SJSA1 (cell line): Measurements from ENCODE around the gene SEC23IP. TPM values are rescaled to one million over a fixed set of nuclear protein-coding genes. Genes with fewer than 3 reads are reported as not detected.
"Not testable (repeated sequence)": the region's sequence is repeated elsewhere in the genome, so short reads cannot be mapped to it uniquely, and the experiment has no call there.

Experiments used
- DNase-seq, 2 experiments: peaks; one replicate each; pipeline ENCODE4 v3.0.0-alpha.2; 2015 to 2020; ENCODE audit warnings: low spot score in 2 of 2, low read depth in 1 of 2
- H3K27ac ChIP-seq: fragments of 250-450 bp; sonication (Bioruptor Pico); 2 replicates; pipeline ENCODE4 v1.5.1; 2020; ENCODE audit warnings: mild to moderate bottlenecking, moderate library complexity
- H3K27me3 ChIP-seq: fragments of 250-450 bp; sonication (Bioruptor Pico); replicated peaks from 2 replicates; pipeline ENCODE4 v1.5.1; 2020; ENCODE audit warnings: mild to moderate bottlenecking, moderate library complexity
- H3K36me3 ChIP-seq: fragments of 250-450 bp; sonication (Bioruptor Pico); 2 replicates; pipeline ENCODE4 v1.5.1; 2020; ENCODE audit warnings: mild to moderate bottlenecking
- H3K4me1 ChIP-seq: fragments of 250-450 bp; sonication (Bioruptor Pico); replicated peaks from 2 replicates; pipeline ENCODE4 v1.6.1; 2021; ENCODE audit warnings: mild to moderate bottlenecking
- H3K4me3 ChIP-seq: fragments of 250-450 bp; sonication (Bioruptor Pico); 2 replicates; pipeline ENCODE4 v1.5.1; 2020; ENCODE audit warnings: mild to moderate bottlenecking
- H3K9me3 ChIP-seq: fragments of 250-450 bp; sonication (Bioruptor Pico); replicated peaks from 2 replicates; pipeline ENCODE4 v1.5.1; 2020; ENCODE audit warnings: mild to moderate bottlenecking
- total RNA-seq: library from RNA; depleted of rRNA; stranded (reverse); fragments of >200 nt; shearing (Covaris generic); gene quantifications from 2 replicates; pipeline ENCODE4 v1.2.3, GENCODE V29; 2014

Gene SEC23IP
- total RNA-seq, 1 experiment from 2014 or later: 30.3 TPM

DNA sequence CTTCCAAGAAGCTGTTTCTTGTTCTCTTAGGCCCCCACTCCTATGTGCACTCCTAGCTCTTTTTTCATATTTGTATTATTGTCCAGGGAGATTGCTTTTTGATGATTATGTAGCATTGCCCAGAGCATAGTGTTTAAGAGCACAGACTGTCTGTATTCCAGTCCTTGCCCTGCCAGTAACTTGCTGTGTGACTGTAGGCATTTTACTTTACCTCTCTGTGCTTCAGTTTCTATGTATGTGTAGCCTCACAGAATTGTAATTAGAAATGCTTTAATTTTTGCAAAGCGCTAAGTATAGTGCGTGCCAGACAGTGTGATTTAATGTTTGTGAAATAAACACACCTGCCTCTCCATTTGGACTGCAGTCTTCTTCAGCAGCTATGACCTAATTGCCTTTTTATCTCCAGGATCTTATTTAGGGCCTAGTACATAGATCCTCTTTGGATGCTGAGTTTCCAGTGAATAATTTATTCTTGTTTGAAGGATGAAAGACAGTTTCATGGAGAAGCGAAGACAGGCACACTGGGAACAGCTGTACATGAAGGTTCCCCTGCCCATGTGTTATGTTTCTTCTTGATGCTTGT lies 1.4 kb downstream of the SEC23IP start:
- H3K27ac ChIP-seq: no peak overlapping the region
- no peak for DNase-seq
- peak overlapping the region; percentile 58; the same call in 1 of the 2 replicates for H3K4me3 ChIP-seq
- H3K4me1 ChIP-seq: peaks cover 23% of the 10 kb centered on the region
- H3K9me3 ChIP-seq: 0 out of 2 replicates have a peak, but pooled peaks cover 4% of the 10 kb centered on the region
- peaks cover 35% of the 10 kb centered on the region for H3K36me3 ChIP-seq
- no peaks in the 10 kb centered on the region for H3K27me3 ChIP-seq

- Histone ChIP-seq H3K4me3 (no peak overlapping the region), H3K27me3 (no peaks in the 10 kb centered on the region), H3K4me1 (peaks cover 23% of the 10 kb centered on the region), H3K36me3 (peaks cover 37% of the 10 kb centered on the region), H3K9me3 (no peaks in the 10 kb centered on the region), H3K27ac (no peak overlapping the region)
- DNase-seq: no peak
Measured at GRCh38 chr10:119896061-119896655, 3.6 kb downstream of the SEC23IP start.

- peaks cover 43% of the 10 kb centered on the region for H3K36me3 ChIP-seq
- H3K27me3 ChIP-seq: no peaks in the 10 kb centered on the region
- H3K9me3 ChIP-seq: no peaks in the 10 kb centered on the region
- DNase-seq: no peak
- no peak overlapping the region for H3K27ac ChIP-seq
- peaks cover 18% of the 10 kb centered on the region for H3K4me1 ChIP-seq
- no peak overlapping the region for H3K4me3 ChIP-seq
Measured at GRCh38 chr10:119896937-119897770, 4.6 kb downstream of the SEC23IP start.

DNA sequence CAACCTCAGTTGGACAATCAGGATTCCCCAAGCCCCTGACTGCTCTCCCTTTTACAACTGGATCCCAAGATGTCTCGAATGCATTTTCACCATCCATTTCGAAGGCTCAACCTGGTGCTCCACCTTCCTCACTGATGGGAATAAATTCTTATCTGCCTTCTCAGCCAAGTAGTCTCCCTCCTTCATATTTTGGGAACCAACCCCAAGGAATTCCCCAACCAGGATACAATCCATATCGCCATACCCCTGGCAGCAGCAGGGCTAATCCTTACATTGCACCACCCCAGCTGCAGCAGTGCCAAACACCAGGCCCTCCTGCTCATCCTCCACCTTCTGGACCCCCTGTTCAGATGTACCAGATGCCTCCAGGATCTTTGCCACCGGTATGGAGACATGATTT lies 6.0 kb downstream of the SEC23IP start:
- DNase-seq: no peak
- Histone ChIP-seq H3K4me3 (no peak overlapping the region), H3K4me1 (peaks cover 17% of the 10 kb centered on the region), H3K27me3 (no peaks in the 10 kb centered on the region), H3K27ac (no peak overlapping the region), H3K36me3 (peaks cover 57% of the 10 kb centered on the region), H3K9me3 (no peaks in the 10 kb centered on the region)

- Histone ChIP-seq H3K4me1 (no peaks in the 10 kb centered on the region), H3K27ac (no peak overlapping the region), H3K36me3 (peaks cover 68% of the 10 kb centered on the region), H3K27me3 (no peaks in the 10 kb centered on the region), H3K9me3 (no peaks in the 10 kb centered on the region), H3K4me3 (no peak overlapping the region)
- no peak for DNase-seq
Measured at GRCh38 chr10:119903946-119904666, 11.6 kb downstream of the SEC23IP start.

DNA sequence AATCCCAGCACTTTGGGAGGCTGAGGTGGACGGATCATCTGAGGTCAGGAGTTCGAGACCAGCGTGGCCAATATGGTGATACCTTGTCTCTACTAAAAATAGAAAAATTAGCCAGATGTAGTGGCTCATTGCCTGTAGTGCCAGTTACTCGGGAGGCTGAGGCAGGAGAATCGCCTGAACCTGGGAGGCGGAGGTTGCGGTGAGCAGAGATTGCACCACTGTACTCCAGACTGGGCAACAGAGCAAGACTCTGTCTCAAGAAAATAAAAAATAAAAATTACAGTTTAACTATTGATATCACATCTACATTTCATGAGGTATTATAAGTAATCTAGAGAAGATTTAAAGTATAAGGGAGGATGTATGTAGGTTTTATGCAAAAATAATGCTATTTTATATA lies 15.2 kb downstream of the SEC23IP start:
- not testable (repeated sequence) for H3K27ac ChIP-seq

GRCh38 chr10:119908166-119908565 lies 15.6 kb downstream of the SEC23IP start:
- no peaks in the 10 kb centered on the region for H3K9me3 ChIP-seq
- peaks cover 87% of the 10 kb centered on the region for H3K36me3 ChIP-seq
- DNase-seq: no peak
- H3K27ac ChIP-seq: no peak overlapping the region
- H3K4me3 ChIP-seq: no peak overlapping the region
- no peaks in the 10 kb centered on the region for H3K27me3 ChIP-seq
- no peaks in the 10 kb centered on the region for H3K4me1 ChIP-seq

More for the DNA sequence above, 15.2 kb downstream of the SEC23IP start:
- H3K36me3 ChIP-seq: peaks cover 87% of the 10 kb centered on the region
- not testable (repeated sequence) for DNase-seq, H3K4me3 ChIP-seq, H3K27me3 ChIP-seq, H3K4me1 ChIP-seq, H3K9me3 ChIP-seq

GRCh38 chr10:119910689-119911088 lies 18.2 kb downstream of the SEC23IP start:
- no peak for DNase-seq
- peaks cover 76% of the 10 kb centered on the region for H3K36me3 ChIP-seq
- H3K4me1 ChIP-seq: no peaks in the 10 kb centered on the region
- H3K27ac ChIP-seq: no peak overlapping the region
- no peak overlapping the region for H3K4me3 ChIP-seq
- no peaks in the 10 kb centered on the region for H3K27me3 ChIP-seq
- no peaks in the 10 kb centered on the region for H3K9me3 ChIP-seq

GRCh38 chr10:119917777-119918176 lies 25.2 kb downstream of the SEC23IP start:
- no peaks in the 10 kb centered on the region for H3K4me1 ChIP-seq
- DNase-seq: no peak
- H3K36me3 ChIP-seq: peaks cover 81% of the 10 kb centered on the region
- H3K27me3 ChIP-seq: no peaks in the 10 kb centered on the region
- no peaks in the 10 kb centered on the region for H3K9me3 ChIP-seq
- no peak overlapping the region for H3K4me3 ChIP-seq
- H3K27ac ChIP-seq: no peak overlapping the region

DNA sequence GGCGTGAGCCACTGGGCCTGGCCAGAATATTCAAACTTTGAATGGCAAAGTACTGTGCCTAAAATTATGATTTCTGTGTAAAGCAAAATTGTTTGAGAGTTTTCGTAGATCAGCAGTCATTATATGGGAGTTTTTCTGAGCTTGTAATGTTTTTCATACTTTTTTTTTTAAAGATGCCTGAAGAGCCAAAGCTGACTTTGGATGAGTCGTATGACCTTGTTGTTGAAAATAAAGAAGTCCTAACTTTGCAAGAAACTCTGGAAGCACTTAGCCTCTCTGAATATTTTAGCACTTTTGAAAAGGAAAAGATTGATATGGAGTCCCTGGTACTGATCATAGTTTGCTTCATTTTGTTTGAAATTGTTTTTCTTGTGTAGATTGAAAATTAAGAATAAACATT lies 26.7 kb downstream of the SEC23IP start:
- Histone ChIP-seq H3K27ac (no peak overlapping the region), H3K4me1 (no peaks in the 10 kb centered on the region), H3K27me3 (no peaks in the 10 kb centered on the region), H3K9me3 (no peaks in the 10 kb centered on the region), H3K4me3 (no peak overlapping the region), H3K36me3 (peaks cover 78% of the 10 kb centered on the region)
- DNase-seq: no peak

DNA sequence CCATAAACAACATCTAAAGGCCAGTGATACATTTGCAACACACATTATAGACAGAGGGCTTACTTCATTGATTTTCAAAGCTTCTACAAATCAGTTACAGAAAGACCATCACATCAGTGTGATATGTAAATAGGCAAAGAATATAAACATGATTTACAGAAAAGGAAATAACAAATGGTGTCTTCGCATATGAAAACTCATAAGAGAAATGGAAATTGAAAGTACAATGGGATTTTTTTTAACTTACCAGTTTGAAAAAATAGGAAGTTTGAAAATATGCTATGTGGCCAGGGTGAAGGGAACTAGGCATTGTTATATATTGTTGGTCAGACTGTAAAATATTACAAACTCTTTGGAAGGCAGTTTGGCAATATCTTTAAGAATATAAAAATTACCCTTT lies 27.3 kb downstream of the SEC23IP start:
- Histone ChIP-seq H3K4me1 (no peaks in the 10 kb centered on the region), H3K27me3 (no peaks in the 10 kb centered on the region), H3K27ac (no peak overlapping the region), H3K36me3 (peaks cover 80% of the 10 kb centered on the region), H3K4me3 (no peak overlapping the region), H3K9me3 (no peaks in the 10 kb centered on the region)
- DNase-seq: no peak

GRCh38 chr10:119928411-119928810 lies 35.9 kb downstream of the SEC23IP start:
- no peak for DNase-seq
- Histone ChIP-seq H3K4me1 (peaks cover 8% of the 10 kb centered on the region), H3K27me3 (no peaks in the 10 kb centered on the region), H3K4me3 (no peak overlapping the region), H3K9me3 (no peaks in the 10 kb centered on the region), H3K27ac (no peak overlapping the region), H3K36me3 (peaks cover 94% of the 10 kb centered on the region)

- DNase-seq: no peak
- H3K9me3 ChIP-seq: no peaks in the 10 kb centered on the region
- H3K27ac ChIP-seq: no peak overlapping the region
- no peaks in the 10 kb centered on the region for H3K27me3 ChIP-seq
- peaks cover 8% of the 10 kb centered on the region for H3K4me1 ChIP-seq
- H3K36me3 ChIP-seq: peaks cover 88% of the 10 kb centered on the region
- H3K4me3 ChIP-seq: no peak overlapping the region
Measured at GRCh38 chr10:119931871-119932270, 39.3 kb downstream of the SEC23IP start.

DNA sequence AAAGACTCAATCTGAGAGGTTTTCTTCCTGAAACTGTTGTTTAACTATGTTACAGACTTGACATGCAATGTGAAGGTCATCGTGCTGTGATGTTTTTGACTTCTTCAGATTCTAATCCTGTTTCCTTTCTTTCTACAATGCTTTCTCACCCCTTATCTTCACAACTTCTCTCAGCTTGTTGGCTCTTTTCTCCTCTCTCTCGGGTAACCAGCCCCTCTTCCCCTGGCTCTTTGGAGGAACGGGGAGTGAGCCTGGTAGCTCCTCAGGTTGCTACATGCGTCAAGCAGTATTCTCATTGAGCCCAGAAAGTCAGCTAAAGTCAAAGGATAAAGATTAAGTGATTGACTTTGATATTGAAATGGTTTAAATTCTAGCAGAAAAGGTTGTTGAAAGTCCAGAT lies 40.1 kb downstream of the SEC23IP start:
- Histone ChIP-seq H3K9me3 (no peaks in the 10 kb centered on the region), H3K36me3 (peaks cover 81% of the 10 kb centered on the region), H3K4me1 (peaks cover 8% of the 10 kb centered on the region), H3K4me3 (no peak overlapping the region), H3K27me3 (no peaks in the 10 kb centered on the region), H3K27ac (no peak overlapping the region)
- no peak for DNase-seq
